GM18907 (cell line): ENCODE measurements around the gene CEP76.
"Not testable (repeated sequence)": the region's sequence is repeated elsewhere in the genome, so short reads cannot be mapped to it uniquely, and the experiment has no call there.

ENCODE experiments used
- ATAC-seq: cut with Tn5 transposase; IDR thresholded peaks from one replicate; pipeline ENCODE4 v1.9.1; 2021; ENCODE audit warnings: mild to moderate bottlenecking, moderate library complexity; ENCODE audit not compliant: unreplicated experiment

The CEP76 gene

GRCh38 chr18:12645254-12645653 lies 57.3 kb downstream of the CEP76 start:
- ATAC-seq = no peak

DNA sequence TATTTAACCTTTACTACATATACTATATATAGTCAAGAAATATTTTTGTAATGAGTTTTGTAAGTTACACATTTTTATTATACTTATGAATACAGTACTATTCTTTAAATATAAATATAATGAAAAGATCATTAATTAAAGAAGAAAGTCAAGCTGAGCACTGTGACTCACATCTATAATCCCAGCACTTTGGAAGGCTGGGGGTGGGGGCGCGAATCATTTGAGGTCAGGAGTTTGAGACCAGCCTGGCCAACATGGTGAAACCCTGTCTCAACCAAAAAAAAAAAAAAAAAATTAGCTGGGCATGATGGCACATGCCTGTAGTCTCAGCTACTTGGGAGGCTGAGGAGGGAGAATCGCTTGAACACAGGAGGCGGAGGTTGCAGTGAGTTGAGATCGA lies 58.8 kb downstream of the CEP76 start:
- not testable (repeated sequence) for ATAC-seq

DNA sequence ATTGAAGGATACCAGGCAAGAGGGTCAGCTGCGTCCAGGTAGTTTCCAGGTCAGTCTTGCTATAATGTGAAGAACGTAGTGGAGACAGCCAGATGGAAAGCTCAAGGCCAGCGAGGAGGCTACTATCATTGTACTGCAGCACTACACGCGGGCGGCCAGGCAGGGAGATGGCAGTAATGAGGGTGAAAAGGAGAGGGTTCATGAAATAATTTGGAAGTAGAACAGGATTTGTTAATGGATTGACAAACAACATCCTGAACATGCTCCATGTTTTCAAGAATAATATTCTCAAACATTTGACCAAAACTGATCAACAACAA lies 61.7 kb downstream of the CEP76 start:
- no peak for ATAC-seq

GRCh38 chr18:12639990-12640880 lies 62.3 kb downstream of the CEP76 start:
- no peak for ATAC-seq

DNA sequence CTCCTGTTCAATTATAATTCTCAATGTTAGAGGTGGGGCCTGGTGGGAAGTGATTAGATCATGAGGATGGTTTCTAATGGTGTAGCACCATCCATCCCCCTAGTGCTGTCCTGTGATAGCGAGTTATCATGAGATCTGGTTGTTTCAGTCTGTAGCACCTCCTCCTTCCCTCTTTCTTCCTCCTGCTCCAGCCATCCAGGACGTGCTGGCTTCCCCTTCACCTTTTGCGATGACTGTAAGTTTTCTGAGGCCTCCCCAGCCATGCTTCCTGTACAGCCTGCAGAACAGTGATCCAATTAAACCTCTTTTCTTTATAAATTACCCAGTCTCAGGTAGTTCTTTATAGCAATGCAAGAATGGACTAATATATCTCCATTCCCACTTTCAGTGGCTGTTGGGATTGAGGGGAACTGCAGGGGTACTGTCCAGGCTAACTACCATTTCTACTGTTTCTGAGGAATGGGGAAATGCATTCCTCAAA lies 63.8 kb downstream of the CEP76 start:
- no peak for ATAC-seq

DNA sequence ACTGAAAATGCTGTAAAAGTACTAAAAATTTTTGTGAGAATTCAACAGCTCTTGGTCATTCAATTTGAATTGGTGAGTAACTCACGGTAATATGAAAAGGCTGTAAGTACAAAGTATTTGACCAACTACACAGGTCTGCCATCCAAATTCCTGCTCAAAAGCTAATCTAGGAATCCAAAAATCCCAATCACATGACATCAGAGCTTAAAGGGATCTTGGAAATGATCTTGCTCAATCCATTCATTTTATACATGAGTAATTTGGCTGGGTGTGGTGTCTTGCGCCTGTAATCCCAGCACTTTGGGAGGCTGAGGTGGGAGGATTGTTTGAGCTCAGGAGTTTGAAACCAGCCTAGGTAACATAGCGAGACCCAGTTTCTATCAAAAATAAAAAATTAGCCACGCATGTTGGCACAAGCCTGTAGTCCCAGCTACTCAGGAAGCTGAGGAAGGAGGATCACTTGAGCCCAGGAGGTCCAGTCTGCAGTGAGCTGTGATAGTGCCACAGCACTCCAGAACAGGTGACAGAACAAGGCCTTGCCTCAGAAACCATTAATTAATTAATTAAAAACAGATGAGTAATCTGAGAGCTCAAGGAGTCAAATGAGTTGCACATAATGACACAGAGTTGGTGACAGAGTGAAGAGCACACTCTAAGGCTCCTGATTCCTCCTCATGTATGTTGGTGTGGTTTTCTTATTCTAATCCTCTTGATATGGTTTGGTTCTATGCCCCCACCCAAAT lies 64.5 kb downstream of the CEP76 start:
- ATAC-seq = no peak

- no peak for ATAC-seq
These were observed 65.1 kb downstream of the CEP76 start for GRCh38 chr18:12637393-12637792.

DNA sequence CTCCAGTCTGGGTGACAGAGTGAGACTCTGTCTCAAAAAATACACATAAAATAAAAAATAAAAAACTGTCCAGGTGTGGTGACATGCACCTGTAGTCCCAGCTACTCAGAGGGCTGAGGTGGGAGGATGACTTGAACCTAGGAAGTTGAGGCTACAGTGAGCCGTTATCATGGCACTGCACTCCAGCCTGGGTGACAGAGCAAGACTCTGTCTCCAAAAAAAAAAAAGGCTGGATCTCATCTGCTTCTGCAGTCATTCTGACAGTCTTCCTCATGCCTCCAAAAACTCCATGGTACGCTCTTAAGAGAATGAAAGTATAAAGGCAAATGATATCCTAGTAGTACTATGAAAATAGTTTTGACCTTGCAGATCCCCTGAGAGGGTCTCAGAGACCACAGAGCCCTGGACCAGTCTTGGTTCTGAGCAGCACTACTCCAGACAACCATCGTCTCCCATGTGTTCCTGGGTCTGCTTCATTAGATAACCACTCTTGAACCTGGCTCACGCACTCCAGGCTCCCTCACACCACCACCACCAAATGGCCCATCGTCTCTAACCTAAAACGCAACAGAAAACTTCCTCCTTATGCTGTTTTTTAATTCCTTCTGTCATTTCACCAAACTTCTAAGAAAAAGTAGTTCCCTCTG lies 70.6 kb downstream of the CEP76 start:
- ATAC-seq = no peak

- ATAC-seq = no peak
These were observed 72.4 kb downstream of the CEP76 start for GRCh38 chr18:12630136-12630535.

- no peak for ATAC-seq
These were observed 73.5 kb downstream of the CEP76 start for GRCh38 chr18:12628706-12629702.

DNA sequence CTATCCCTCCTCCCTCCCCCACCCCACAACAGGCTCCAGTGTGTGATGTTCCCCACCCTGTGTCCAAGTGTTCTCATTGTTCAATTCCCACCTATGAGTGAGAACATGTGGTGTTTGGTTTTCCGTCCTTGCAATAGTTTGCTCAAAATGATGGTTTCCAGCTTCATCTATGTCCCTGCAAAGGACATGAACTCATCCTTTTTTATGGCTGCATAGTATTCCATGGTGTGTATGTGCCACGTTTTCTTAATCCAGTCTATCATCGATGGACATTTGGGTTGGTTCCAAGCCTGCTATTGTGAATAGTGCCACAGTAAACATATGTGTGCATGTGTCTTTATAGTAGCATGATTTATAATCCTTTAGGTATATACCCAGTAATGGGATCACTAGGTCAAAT lies 75.3 kb downstream of the CEP76 start:
- not testable (repeated sequence) for ATAC-seq

- no peak for ATAC-seq
These were observed 77.3 kb downstream of the CEP76 start for GRCh38 chr18:12625241-12625640.
